ENCODE results near the gene HSPBP1.

The HSPBP1 gene

GRCh38 chr19:55255618-55256423 is 24.1 kb downstream of the HSPBP1 start:
- no peak for DNase-seq (ENCODE audit: low read depth in 2 of 2, low spot score in 1 of 2)

- DNase-seq (ENCODE audit: low read depth in 2 of 2, low spot score in 1 of 2), result no peak
Observed at GRCh38 chr19:55254625-55254977, 25.3 kb downstream of the HSPBP1 start.

GRCh38 chr19:55253842-55254624 is 25.9 kb downstream of the HSPBP1 start:
- peak in 1 of 2 donors; percentile 41 for DNase-seq (ENCODE audit: low read depth in 2 of 2, low spot score in 1 of 2)

DNA sequence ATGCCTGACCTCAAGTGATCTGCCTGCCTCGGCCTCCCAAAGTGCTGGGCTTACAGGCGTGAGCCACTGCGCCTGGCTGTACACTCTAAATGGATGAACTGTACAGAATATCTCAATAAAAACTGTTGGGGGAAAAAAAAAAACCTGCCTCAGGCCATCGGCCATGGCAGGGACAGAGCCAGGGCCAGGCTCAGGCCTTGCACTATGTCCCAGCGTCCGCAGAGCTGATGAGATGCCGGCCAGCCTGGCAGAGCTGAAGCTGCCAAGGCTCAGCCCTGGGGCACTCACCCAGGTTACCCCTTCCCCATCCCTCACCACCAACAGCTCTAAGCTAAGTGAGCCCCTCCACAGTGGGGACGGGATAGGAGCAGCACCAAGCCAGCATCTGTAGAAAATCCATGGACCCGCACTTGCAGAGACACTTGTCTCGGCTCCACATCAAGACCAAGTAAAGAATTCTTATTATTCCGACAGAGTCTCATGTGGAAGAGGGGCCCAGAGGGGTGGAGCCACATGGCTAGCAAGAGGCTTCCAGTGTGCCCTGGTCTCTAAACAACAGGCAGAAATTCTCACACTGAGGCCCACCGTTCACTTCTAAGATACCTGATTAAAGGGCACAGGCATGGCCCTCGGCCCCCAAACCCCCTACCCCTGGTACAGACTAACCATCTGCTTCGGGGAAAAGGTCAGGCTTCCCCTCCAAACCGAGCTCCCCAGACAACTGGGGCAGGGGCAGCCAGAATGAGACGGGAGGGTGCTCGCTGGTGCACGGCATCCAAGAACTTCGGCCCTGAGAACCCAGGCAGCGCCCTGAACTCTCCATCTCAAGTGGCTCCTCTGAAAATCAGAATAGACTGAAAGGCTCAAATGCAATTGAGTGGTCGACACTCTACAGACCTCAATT is 26.9 kb downstream of the HSPBP1 start:
- no peak for DNase-seq (ENCODE audit: low read depth in 2 of 2, low spot score in 1 of 2)

DNA sequence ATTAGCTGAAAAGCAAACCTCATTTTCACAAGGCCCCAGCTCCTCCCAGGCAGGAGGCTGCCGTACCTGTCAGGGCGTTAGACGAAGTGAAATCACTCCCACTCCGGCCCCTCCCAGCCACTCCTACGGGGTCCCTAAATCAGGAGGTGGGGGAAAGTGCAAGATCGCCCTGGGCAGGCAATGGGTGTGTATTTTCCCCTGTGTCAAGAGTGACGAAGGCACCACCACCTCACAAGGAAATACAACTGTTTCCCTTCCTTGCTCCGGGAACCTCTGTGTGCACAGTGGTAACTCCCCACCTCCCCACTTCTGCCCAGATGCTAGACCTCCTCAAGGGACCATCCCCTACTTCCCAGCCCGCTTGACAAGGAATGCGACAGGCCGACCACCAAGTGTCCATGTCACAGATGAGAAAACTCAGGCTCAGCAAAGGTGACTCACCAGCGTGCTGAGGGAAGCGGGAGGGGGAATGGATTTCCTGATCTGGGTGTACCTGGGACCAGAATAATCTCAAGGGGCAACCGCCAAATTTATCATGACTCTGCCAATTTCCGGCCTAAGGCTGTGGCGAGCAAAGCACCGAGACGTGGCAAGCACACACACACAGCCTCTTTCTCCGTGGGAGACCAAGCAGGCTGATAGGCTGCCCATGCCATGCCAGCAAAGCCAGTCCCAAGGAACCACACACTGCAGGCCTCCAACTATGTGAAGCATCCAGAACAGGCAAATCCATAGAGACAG is 28.4 kb downstream of the HSPBP1 start:
- DNase-seq (ENCODE audit: low read depth in 2 of 2, low spot score in 1 of 2), result no peak

DNA sequence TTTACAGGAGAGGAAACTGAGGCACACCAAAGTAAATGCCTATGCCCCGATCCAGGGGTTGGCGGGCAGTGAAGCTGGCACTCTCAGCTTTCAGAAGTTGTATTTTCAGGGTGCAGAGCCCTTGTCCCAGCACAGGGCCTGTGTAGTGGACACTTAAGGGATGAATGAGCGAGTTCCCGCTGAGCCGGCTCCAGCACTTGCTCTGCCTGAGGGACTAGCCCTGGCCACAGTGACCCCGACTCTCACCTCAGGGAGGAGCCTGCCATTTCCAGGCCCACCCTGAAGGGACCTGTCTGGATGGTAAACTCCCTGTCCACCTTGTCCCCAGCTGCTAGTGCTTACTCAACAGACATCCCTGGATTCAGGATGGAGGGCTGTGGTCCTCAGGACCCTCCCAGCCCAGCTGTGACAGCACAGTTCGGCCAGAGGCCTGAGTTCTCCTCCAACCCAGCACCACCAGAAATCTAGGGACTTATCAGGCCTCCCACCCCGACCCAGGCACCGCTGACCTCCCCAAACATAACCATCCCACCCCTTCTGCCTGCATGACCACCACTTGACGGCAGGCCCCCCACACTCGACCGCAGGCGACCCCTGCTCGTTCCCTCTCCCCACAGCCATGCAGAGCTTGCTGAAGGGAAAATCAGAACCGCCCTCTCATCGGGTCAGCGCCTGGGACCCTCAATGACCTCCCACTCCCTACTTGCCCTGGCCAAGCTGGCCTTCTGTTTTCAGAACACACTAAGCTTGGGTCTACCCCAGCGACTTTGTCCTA is 29.5 kb downstream of the HSPBP1 start:
- DNase-seq (ENCODE audit: low read depth in 2 of 2, low spot score in 1 of 2), result no peak

DNA sequence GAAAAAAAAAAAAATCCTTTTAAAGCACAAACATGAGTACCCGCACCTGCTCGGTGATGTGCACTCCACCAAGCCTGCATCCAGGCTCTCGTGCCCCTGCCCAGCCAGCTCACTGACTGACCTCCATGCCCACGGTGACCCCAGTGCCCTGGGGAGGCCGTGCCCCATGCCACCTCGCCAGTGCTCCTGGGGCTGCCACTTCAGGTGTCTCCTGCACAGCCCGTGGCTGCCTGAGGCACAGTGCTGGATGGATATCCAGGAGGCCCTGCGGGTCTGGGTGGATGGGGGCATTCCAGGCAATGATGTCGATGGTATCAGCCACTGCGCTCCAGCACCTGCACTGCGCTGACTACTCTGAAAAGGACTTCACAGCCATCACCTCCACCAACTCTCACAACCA is 30.1 kb downstream of the HSPBP1 start:
- DNase-seq (ENCODE audit: low read depth in 2 of 2, low spot score in 1 of 2), result no peak

GRCh38 chr19:55248704-55249103 is 31.2 kb downstream of the HSPBP1 start:
- DNase-seq (ENCODE audit: low read depth in 2 of 2, low spot score in 1 of 2), result no peak

- no peak for DNase-seq (ENCODE audit: low read depth in 2 of 2, low spot score in 1 of 2)
Observed at GRCh38 chr19:55248166-55248675, 31.7 kb downstream of the HSPBP1 start.

DNA sequence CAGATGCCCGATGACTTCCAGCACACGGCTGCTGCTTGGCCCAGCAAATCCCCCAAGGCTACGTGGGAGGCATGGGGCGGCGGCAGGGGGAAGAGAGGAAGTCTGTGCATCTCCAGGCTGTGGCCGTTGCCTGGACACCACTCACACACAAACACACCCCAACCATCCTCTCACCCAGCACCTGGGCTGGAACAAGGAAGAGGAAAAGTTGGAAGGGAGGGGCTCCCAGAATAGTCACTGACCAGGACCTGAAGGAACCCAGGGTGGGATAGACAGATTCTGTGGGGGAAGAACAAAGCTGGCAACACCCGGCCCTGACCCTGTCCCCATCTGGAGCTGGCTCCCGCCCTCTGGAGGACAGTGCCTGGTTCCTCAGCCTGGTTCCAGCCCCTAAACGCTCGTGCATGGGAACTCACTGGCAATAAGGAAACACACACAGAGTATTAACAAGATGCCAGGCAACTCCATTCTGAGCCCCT is 32.2 kb downstream of the HSPBP1 start:
- DNase-seq (ENCODE audit: low read depth in 2 of 2, low spot score in 1 of 2), result no peak

- no peak for DNase-seq (ENCODE audit: low read depth in 2 of 2, low spot score in 1 of 2)
Observed at GRCh38 chr19:55246462-55247451, 33.2 kb downstream of the HSPBP1 start.

GRCh38 chr19:55245236-55245904 is 34.5 kb downstream of the HSPBP1 start:
- no peak for DNase-seq (ENCODE audit: low read depth in 2 of 2, low spot score in 1 of 2)

DNA sequence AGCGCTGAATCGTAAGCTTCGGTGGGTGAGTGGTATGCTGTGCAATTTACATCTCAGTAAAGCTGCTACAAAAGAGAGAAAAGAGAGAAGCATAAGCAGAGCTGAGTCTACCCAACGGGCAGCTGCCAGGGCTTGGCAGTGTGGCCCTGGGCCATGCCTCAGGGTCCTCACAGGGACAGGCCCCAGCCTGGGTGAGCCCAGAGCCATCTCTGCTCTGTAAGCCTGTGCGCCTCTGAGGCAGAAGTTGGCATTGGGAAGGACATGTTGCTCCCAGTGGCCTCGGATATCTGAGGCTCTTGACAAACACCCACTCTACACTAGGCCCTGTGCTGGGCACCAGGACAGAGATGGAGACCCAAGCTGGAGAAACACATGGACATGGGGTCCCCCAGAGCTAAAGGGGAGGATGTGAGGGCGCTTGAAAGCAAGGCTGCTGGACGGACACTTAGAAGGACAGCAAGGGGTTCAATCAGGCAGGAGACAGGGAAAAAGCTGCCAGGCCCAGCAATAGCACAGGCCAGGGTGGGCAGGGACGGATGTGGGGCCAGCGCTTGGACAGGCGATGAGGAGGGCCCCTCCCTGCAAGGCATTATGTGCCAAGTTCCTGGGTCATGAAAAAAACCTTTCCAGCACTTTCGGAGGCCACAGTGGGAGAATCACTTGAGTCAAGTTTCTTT is 35.8 kb downstream of the HSPBP1 start:
- no peak for DNase-seq (ENCODE audit: low read depth in 2 of 2, low spot score in 1 of 2)

GRCh38 chr19:55242517-55242916 is 37.4 kb downstream of the HSPBP1 start:
- no peak for DNase-seq (ENCODE audit: low read depth in 2 of 2, low spot score in 1 of 2)

DNA sequence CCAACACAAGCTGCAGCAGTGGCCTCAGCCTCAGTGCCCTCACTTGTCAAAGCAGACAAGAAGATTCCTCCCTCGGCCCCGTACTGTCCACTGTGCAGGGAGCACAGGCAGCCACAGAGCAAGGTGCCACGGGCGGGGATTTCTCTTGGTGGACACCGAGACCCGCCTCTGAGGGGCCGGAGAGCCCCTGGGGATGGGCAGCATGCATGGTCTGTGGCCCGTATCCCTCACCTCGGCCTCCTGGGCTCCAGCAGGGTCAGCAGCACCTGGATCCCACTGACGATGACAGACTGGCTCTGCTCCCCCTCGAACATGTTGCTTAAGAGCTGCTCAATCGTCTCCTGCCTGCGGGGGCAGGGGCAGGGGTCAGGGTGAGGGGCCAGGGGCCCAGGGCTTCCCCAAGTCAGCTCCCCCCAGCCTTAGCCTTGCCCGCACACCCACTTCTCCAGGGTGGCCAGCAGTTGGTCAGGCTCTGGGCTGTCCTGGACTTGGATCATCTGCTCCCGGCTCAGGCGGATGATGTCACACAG is 37.9 kb downstream of the HSPBP1 start:
- DNase-seq (ENCODE audit: low read depth in 2 of 2, low spot score in 1 of 2), result no peak

DNA sequence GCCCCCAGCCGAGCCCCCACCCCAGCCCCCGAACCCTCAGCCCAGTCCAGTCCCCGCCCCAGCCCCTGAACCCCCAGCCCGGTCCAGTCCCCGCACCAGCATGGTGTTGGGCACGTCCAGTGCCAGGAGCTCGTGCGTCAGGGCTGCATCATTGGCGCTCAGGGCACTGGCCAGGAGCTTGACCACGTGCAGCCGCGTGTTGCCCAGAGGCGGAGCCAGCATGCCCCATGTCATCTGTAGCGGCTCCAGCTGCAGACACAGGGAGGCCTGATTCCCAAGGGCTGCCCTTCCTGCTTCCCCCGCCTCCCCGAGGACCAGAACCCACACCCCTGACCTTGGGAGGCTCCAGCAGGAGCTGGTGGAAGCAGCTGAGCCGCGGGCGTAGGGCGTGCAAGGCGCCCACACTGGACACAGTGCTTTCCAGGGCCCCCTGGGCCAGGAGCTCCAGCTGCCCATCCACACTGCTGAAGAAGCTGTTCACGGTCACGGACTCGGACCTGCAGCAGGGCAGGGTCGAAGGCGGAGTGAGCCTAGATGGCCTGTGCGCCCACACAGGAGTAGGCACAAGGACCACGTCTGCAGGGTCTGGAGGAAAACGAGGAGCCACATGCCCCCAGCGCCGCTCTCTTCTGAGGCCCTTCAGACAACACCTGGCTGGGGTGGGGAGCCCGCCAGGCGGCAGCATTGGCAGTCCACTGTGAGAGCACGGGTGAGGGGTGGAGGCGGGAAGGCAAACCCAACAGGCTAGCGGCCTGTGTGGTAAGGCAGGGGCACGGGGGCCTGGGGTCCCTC is 38.6 kb downstream of the HSPBP1 start:
- no peak for DNase-seq (ENCODE audit: low read depth in 2 of 2, low spot score in 1 of 2)

DNA sequence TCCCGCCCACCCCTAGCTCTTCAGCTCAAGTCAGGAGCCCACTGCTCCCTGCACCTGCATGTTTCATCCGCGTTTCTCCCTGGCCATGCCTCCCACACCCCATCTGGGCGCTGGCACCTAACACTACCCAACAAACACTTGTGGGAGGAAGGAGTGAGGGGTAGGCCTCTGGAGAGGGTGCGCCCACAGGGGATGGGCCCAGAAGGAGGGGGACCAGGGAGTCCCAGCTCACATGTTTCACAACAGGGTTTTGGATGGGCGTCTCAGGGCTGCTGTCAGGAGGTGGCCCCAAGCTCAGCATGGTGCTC is 39.2 kb downstream of the HSPBP1 start:
- no peak for DNase-seq (ENCODE audit: low read depth in 2 of 2, low spot score in 1 of 2)
